Rectal smooth muscle tissue (tissue), 1 donor: ENCODE data around the gene ISG20.

ENCODE experiments used
- H3K27ac ChIP-seq: one replicate; pipeline ENCODE4 v1.7.0; 2013; ENCODE audit warnings: low read depth, low read length, inconsistent platforms
- H3K27me3 ChIP-seq: one replicate; pipeline ENCODE4 v1.7.0; 2013; ENCODE audit warnings: low read length; ENCODE audit not compliant: control insufficient read depth, insufficient read depth
- H3K36me3 ChIP-seq: one replicate; pipeline ENCODE4 v1.7.0; 2013; ENCODE audit warnings: low read length; ENCODE audit not compliant: control insufficient read depth, insufficient read depth
- H3K4me1 ChIP-seq: one replicate; pipeline ENCODE4 v1.7.0; 2013; ENCODE audit warnings: low read length; ENCODE audit not compliant: control insufficient read depth, insufficient read depth
- H3K4me3 ChIP-seq: one replicate; pipeline ENCODE4 v1.7.0; 2013; ENCODE audit warnings: low read length
- H3K9ac ChIP-seq: one replicate; pipeline ENCODE4 v1.7.0; 2013; ENCODE audit warnings: low read length

ISG20 gene

GRCh38 chr15:88623061-88623460, 15.8 kb upstream of the ISG20 start:
- Histone ChIP-seq H3K4me1 (peaks cover 12% of the 10 kb centered on the region), H3K9ac (no peak overlapping the region), H3K36me3 (peaks cover 6% of the 10 kb centered on the region), H3K4me3 (no peak overlapping the region), H3K27ac (no peak overlapping the region), H3K27me3 (no peaks in the 10 kb centered on the region)

GRCh38 chr15:88623632-88624031, 15.2 kb upstream of the ISG20 start:
- H3K27ac ChIP-seq, result no peak overlapping the region

GRCh38 chr15:88624156-88624970, 14.5 kb upstream of the ISG20 start:
- Histone ChIP-seq H3K27ac (no peak overlapping the region), H3K4me1 (peaks cover 12% of the 10 kb centered on the region), H3K27me3 (no peaks in the 10 kb centered on the region), H3K9ac (no peak overlapping the region), H3K4me3 (no peak overlapping the region), H3K36me3 (peaks cover 6% of the 10 kb centered on the region)

More at GRCh38 chr15:88623632-88624031, 15.2 kb upstream of the ISG20 start:
- H3K27me3 ChIP-seq, result no peaks in the 10 kb centered on the region
- H3K36me3 ChIP-seq, result peaks cover 6% of the 10 kb centered on the region
- no peak overlapping the region for H3K9ac ChIP-seq
- no peak overlapping the region for H3K4me3 ChIP-seq
- H3K4me1 ChIP-seq, result peaks cover 12% of the 10 kb centered on the region

- no peak overlapping the region for H3K27ac ChIP-seq
- no peak overlapping the region for H3K9ac ChIP-seq
- peaks cover 12% of the 10 kb centered on the region for H3K4me1 ChIP-seq
- no peak overlapping the region for H3K4me3 ChIP-seq
- no peaks in the 10 kb centered on the region for H3K27me3 ChIP-seq
- peaks cover 6% of the 10 kb centered on the region for H3K36me3 ChIP-seq
Observed at GRCh38 chr15:88624971-88625490, 13.8 kb upstream of the ISG20 start.

- Histone ChIP-seq H3K9ac (no peak overlapping the region), H3K27me3 (no peaks in the 10 kb centered on the region), H3K36me3 (peaks cover 10% of the 10 kb centered on the region), H3K4me1 (peaks cover 8% of the 10 kb centered on the region), H3K27ac (no peak overlapping the region), H3K4me3 (no peak overlapping the region)
Observed at GRCh38 chr15:88625943-88626741, 12.7 kb upstream of the ISG20 start.

GRCh38 chr15:88627463-88627862, 11.4 kb upstream of the ISG20 start:
- Histone ChIP-seq H3K27me3 (no peaks in the 10 kb centered on the region), H3K9ac (no peak overlapping the region), H3K27ac (no peak overlapping the region), H3K4me3 (no peak overlapping the region), H3K36me3 (peaks cover 10% of the 10 kb centered on the region), H3K4me1 (no peaks in the 10 kb centered on the region)

GRCh38 chr15:88628018-88628654, 10.7 kb upstream of the ISG20 start:
- Histone ChIP-seq H3K9ac (no peak overlapping the region), H3K27ac (no peak overlapping the region), H3K4me1 (no peaks in the 10 kb centered on the region), H3K4me3 (no peak overlapping the region), H3K36me3 (peaks cover 10% of the 10 kb centered on the region), H3K27me3 (no peaks in the 10 kb centered on the region)

- no peaks in the 10 kb centered on the region for H3K27me3 ChIP-seq
- no peaks in the 10 kb centered on the region for H3K4me1 ChIP-seq
- H3K4me3 ChIP-seq, result no peak overlapping the region
- peaks cover 10% of the 10 kb centered on the region for H3K36me3 ChIP-seq
- H3K27ac ChIP-seq, result no peak overlapping the region
- H3K9ac ChIP-seq, result no peak overlapping the region
Observed at GRCh38 chr15:88629071-88629470, 9.7 kb upstream of the ISG20 start.

- no peaks in the 10 kb centered on the region for H3K4me1 ChIP-seq
- no peak overlapping the region for H3K27ac ChIP-seq
- no peak overlapping the region for H3K9ac ChIP-seq
- H3K27me3 ChIP-seq, result no peaks in the 10 kb centered on the region
- H3K4me3 ChIP-seq, result no peak overlapping the region
- peaks cover 10% of the 10 kb centered on the region for H3K36me3 ChIP-seq
Observed at GRCh38 chr15:88630141-88630721, 8.6 kb upstream of the ISG20 start.

- H3K9ac ChIP-seq, result no peak overlapping the region
- no peak overlapping the region for H3K4me3 ChIP-seq
- H3K4me1 ChIP-seq, result no peaks in the 10 kb centered on the region
- no peak overlapping the region for H3K27ac ChIP-seq
- H3K36me3 ChIP-seq, result peaks cover 10% of the 10 kb centered on the region
- no peaks in the 10 kb centered on the region for H3K27me3 ChIP-seq
Observed at GRCh38 chr15:88630798-88631463, 7.9 kb upstream of the ISG20 start.

- H3K4me3 ChIP-seq, result no peak overlapping the region
- no peak overlapping the region for H3K27ac ChIP-seq
- H3K9ac ChIP-seq, result no peak overlapping the region
- H3K27me3 ChIP-seq, result no peaks in the 10 kb centered on the region
- H3K36me3 ChIP-seq, result peaks cover 6% of the 10 kb centered on the region
- H3K4me1 ChIP-seq, result no peaks in the 10 kb centered on the region
Observed at GRCh38 chr15:88631464-88632028, 7.3 kb upstream of the ISG20 start.
